SH-SY5Y (cell line): Measurements from ENCODE around the gene HAVCR2.

Experiments
- GATA2 ChIP-seq: IDR thresholded peaks from 2 replicates; pipeline ENCODE4 v1.6.1; 2011; ENCODE audit warnings: mild to moderate bottlenecking, low read depth, low read length
- GATA3 ChIP-seq: IDR thresholded peaks from 2 replicates; pipeline ENCODE4 v1.6.1; 2011; ENCODE audit warnings: low read depth, mild to moderate bottlenecking, low read length, moderate library complexity

Gene HAVCR2

DNA sequence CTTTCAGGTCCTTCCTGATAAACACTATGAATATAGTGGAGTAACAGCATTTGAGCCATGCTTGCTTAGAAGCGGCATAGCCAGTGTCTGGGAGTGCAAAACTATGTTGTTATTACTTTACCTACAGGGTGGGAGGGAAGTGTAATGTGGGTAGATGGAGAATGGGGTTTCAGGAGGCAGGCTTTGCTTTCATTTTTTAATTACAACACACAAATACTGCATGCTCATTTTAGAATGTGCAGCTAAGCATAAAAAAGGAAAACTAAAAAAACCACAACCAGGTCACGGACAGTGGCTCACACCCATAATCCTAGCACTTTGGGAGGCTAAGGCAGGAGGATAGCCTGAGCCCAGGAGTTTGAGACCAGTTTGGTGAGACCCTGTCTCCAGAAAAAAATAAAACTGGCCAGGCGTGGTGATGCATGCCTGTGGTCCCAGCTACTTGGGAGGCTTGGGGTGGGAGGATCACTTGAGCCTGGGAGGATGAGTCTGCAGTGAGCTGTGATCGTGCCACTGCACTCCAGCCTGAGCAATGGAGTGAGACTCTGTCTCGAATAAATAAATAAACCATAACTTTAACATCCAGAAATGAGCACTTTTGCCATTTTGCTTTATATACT, 70.2 kb downstream of the HAVCR2 start:
- TF ChIP-seq GATA3 (no peak), GATA2 (no peak)
